HG03064 (cell line): Measurements from ENCODE around the gene SLC25A30.
"Not testable (repeated sequence)": the region's sequence is repeated elsewhere in the genome, so short reads cannot be mapped to it uniquely, and the experiment has no call there.

Experiments used
- ATAC-seq: cut with Tn5 transposase; IDR thresholded peaks from one replicate; pipeline ENCODE4 v1.9.1; 2021; ENCODE audit warnings: low read depth; ENCODE audit not compliant: unreplicated experiment

Gene SLC25A30

GRCh38 chr13:45393941-45394570 is 24.1 kb downstream of the SLC25A30 start:
- ATAC-seq = no peak

- ATAC-seq = no peak
These were observed 25.4 kb downstream of the SLC25A30 start for GRCh38 chr13:45392811-45393210.

DNA sequence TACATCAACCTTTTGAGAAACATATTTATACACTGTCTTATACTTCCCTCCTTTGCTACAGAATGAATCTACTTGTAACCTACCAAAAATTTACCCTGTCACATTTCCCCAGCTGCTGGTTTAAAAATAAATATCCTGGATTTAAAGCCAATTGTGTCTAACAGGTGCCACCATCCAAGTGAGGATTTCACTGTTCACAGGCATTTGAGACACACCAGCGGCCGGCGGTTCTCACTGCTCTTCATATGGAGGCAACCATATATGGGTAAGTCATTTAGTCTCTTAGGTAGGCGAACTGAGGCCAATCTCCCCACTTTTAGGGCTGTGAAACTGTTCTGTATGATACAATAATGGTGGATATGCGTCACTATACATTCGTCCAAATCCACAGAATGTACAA is 26.2 kb downstream of the SLC25A30 start:
- no peak for ATAC-seq

DNA sequence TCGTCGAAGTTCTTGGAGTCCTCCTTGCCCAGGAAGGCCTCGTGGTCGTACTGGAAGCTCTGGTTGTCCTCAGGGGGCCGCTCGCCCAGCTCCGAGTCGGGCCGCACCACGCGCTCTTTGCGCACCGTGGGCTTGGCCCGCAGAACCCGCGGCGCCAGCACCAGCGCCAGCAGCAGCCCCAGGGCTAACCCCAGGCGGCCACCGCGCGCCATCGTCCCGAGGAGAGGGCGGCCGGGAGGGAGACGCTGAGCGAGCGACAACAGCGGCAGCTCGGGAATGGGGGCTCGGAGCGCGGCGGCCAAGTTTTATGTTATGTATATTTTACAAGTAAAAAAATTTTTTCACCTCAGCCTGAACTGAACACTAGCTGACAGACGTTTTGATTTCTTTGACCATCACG is 27.0 kb downstream of the SLC25A30 start:
- ATAC-seq = not testable (repeated sequence)

DNA sequence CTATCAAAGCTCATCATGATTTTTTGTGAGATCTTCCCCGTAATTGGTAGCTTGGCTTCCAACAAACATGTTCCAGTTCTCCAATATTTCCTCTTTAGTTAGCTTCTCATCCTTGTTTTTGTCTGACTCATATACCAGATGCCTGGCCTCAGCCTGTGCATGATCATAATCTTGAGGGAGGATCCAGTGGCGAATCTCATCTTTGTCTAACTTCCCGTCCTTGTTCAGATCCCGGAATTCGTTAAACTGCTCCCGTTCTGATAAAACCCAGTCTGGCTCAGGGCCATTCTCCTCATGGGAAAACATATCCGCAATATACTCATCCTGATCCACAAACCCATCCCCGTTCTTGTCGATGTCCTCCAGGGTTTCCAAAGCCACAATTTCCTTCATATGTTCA is 27.8 kb downstream of the SLC25A30 start:
- not testable (repeated sequence) for ATAC-seq

DNA sequence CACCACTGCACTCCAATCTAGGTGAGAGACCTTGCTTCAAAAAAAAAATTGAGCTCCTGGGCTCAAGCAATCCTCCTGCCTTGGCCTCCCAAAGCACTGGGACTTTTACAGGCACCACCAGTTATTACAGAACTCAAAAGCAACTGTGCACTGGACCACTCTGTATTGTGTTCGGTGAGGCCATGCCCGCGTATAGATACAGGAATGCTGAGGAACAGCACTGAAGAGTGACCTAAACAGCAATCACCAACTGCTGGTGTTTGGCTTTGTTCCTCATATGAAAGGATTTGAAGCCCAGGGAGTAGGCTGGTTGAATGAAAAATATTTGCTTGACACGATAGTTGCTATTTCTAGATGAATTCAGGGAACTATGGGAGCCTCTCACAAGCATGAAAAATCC is 29.5 kb downstream of the SLC25A30 start:
- no peak for ATAC-seq

GRCh38 chr13:45386892-45387575 is 31.1 kb downstream of the SLC25A30 start:
- ATAC-seq = not testable (repeated sequence)

GRCh38 chr13:45385907-45386553 is 32.1 kb downstream of the SLC25A30 start:
- no peak for ATAC-seq

DNA sequence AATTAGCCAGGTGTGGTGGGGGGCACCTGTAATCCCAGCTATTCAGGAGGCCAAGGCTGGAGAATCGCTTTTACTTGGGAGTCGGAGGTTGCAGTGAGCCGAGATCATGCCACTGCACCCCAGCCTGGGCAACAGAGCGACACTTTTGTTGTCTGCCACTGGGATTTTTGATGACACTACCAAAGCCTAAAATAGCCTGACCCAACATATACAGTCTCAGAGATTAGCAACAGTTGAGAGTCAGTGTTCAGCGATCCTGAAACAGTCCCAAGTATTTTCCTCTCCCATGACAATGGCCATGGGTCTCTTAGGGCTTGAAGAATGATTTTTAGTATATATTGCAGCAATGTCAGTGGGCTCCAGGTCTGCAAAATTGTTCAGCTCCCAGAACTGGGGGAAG is 32.9 kb downstream of the SLC25A30 start:
- ATAC-seq = no peak

DNA sequence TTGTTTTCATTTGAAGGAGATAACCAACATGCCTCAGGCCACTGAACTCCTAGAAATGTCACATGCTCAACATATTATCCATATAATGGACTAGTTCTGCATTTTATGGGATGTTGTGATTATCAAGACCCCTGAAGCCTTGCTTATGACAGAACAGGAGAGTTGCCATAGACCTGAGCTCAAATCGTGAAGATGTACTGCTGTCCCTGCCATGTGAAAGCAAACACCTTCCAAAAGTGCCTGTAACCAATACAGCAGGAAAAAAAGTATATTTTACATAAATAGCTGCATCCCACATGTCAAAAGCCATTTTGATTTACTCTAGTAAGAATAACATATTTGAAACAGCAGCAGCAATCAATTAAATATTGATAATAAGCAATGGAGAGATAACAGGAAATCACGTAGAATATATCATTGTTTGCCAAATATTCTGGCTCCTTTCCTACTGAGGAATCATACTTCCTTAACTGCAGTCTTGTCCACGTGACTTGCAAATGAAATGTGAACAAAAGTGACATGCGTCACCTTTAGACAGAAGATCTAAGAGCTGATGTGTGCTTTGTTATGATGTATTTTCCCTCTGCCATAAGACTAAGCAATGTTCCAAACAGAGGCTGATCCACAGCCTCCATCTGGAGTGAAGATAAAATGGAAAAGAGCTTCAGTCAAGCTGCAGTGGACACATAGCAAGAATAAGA is 33.5 kb downstream of the SLC25A30 start:
- ATAC-seq = no peak

DNA sequence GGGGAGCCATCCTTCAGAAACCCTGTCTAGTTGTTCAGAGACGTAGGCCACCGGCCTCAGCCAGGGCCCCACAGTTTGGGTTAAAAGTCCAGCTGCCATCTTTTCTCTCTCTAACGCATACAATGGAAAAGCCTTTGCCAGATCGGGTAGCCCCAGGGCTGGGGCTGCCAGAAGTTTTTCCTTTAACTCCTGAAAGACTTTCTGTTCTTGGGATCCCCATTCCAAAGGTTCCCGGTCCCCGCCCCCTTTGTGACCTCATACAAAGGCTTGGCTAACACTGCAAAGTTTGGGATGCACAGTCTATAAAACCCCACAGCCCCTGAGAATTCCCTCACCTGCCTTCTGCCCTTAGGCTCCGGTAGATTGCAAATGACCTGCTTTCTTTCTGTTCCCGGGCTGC is 35.4 kb downstream of the SLC25A30 start:
- not testable (repeated sequence) for ATAC-seq

- no peak for ATAC-seq
These were observed 37.0 kb downstream of the SLC25A30 start for GRCh38 chr13:45381196-45381595.

GRCh38 chr13:45380708-45381107 is 37.5 kb downstream of the SLC25A30 start:
- not testable (repeated sequence) for ATAC-seq

DNA sequence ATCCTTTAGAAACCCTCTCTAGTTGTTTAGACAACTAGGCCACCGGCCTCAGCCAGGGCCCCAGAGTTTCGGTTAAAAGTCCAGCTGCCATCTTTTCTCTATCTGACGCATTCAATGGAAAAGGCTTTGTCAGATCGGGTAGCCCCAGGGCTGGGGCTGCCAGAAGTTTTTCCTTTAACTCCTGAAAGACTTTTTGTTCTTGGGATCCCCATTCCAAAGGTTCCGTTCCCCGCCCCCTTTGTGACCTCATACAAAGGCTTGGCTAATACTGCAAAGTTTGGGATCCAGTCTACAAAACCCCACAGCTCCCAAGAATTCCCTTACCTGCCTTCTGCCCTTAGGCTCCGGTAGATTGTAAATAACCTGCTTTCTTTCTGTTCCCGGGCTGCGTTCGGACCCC is 38.7 kb downstream of the SLC25A30 start:
- not testable (repeated sequence) for ATAC-seq

GRCh38 chr13:45378786-45379185 is 39.4 kb downstream of the SLC25A30 start:
- ATAC-seq = not testable (repeated sequence)

DNA sequence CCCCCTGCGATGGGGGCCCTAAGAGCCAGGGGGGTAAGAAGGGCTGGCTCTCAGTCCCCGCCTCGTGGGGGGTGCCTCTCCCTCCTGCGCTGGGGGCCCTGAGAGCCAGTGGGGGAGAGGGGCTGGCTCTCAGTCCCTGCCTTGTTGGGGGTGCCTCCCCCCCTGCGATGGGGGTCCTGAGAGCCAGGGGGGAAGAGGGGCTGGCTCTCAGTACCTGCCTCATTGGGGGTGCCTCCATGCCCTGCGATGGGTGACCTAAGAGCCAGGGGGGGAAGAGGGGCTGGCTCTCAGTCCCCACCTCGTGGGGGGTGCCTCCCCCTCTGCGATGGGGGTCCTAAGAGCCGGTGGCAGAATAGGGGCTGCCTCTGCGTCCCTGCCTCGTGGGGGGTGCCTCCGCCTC is 40.9 kb downstream of the SLC25A30 start:
- ATAC-seq = not testable (repeated sequence)

GRCh38 chr13:45376651-45377050 is 41.5 kb downstream of the SLC25A30 start:
- not testable (repeated sequence) for ATAC-seq

DNA sequence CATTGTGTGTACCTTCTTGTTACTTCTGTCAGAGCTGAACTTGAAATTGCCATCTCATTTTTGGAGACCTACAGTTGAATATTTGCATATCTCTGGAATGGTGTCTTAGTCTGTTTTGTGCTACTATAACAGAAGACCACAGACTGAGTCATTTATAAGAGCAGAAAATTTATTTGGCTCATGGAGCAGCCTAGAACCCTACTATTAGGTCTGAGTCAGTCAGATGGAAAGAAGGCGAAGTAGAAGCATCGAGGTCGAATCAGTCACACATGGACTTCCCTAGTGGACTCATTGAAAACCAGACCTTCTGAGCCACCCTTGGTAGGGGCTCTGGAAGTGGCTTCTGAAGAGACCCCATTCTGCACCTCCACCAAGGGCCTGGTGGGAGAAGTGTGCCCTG is 43.3 kb downstream of the SLC25A30 start:
- ATAC-seq = no peak

DNA sequence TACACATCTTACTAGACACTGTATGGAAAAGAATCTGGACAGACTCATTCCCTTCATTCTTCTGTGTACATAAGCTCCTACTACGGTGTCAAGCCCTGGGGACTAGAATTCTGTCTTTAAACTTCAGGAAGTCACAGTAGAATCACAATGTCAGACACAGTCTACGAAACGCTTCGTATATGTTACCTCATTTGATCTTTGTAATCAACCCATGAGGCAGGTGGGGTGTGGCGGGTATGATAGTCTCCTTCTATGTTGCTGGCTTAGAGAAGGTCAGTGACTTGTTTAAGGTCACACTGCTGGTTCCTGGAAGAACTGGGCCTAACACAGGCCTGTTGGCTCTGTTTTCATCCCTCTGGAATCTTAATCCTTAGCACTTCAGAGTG is 45.0 kb downstream of the SLC25A30 start:
- ATAC-seq = no peak

GRCh38 chr13:45372189-45373161 is 45.7 kb downstream of the SLC25A30 start:
- ATAC-seq = no peak
